Inferior parietal cortex (tissue), 1 donor: Measurements from ENCODE around the gene TBXAS1.

Experiments
- DNase-seq: peaks from one replicate; pipeline ENCODE4 v3.0.0-alpha.2; 2016; ENCODE audit errors: extremely low spot score

The TBXAS1 gene

GRCh38 chr7:139854803-139855497 lies 25.9 kb downstream of the TBXAS1 start:
- no peak for DNase-seq

- peak; percentile 44 for DNase-seq
Measured at GRCh38 chr7:139855498-139856270, 26.6 kb downstream of the TBXAS1 start.

DNA sequence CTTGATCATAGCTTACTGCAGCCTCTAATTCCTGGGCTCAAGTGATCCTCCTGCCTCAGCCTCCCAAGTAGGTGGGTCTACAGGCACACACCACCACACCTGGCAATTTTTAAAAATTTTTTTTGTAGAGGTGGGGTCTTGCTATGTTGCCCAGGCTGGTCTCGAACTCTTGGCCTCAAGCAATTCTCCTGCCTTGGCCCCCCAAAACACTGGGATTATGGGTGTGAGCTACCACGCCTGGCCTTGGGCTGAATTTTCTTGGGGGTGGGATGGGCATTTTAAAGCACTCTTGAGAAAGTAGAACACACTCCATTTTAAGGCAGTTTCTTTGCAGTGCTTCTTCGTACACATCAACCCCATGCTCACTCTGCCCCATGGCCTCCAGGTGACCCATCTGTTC lies 28.7 kb downstream of the TBXAS1 start:
- DNase-seq: no peak

DNA sequence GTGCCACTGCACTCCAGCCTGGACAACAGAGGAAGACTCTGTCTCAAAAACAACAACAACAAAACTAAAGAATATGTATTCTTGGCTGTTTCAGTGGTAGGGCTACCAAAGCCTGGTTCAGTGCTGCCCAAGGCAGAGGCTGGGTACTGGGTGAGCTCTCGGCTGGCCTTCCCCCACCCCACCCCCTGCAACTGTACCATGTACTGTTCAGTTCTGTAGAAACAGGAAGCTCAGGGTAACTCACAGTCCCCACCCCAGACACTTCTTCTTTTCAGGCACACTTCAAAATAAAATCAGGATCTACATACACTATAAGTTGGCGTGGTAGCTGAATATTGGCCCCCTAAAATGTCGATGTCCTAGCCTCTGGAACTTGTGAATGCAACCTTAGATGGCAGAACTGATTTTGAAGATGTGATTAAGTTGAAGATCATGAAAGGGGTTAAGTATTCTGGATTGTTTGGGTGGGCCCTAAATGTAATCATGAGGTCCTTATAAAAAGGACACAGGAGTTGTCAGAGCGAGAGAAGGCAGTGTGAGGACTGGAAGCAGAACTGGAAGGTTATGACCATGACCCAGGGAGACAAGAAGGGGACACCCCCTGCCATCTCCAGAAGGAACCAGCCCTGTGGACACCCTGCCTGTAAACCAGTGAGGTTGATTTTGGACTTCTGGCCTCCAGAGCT lies 31.2 kb downstream of the TBXAS1 start:
- DNase-seq: no peak

- no peak for DNase-seq
Measured at GRCh38 chr7:139861803-139862202, 32.7 kb downstream of the TBXAS1 start.

GRCh38 chr7:139866047-139866837 lies 37.2 kb downstream of the TBXAS1 start:
- DNase-seq: no peak

- DNase-seq: no peak
Measured at GRCh38 chr7:139867847-139868246, 38.8 kb downstream of the TBXAS1 start.

DNA sequence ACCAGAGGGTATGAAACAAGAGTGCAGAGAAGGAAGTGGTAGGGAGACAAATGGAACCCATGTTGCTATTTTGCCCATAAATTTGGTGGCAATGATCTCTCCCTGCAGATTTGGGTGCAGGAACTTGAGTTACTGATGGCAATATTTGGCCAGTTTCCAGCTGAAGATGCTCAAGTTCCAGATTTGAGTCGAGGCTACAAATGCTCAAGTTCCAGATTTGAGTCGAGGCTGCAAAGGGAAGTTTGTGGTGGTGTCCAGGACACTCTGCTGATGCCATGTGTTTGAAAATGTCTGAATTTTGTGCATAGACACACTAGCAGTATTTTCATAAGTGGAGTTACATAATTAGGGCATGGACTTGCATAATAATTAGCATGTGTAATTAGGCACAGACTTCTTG lies 40.8 kb downstream of the TBXAS1 start:
- DNase-seq: no peak

GRCh38 chr7:139870380-139870779 lies 41.3 kb downstream of the TBXAS1 start:
- no peak for DNase-seq

DNA sequence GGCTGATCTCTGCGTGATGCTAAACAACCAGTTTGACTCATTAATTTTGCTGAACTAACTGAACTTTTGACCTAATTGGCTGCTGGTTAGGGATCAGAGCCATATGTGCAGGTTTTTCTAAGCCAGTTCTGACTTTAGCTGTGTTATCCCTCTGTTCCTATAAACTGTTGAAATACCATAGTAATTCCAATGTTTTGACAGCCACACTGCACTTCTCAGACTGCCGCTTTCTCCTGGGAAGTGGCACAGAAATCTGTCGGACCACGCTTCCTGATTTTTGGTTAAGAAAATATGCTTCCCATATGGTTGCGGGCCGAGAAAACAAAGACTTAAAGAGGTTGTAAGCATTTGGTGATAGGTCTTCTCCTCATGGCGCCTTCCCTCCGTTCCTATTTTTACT lies 42.3 kb downstream of the TBXAS1 start:
- DNase-seq: no peak

- DNase-seq: no peak
Measured at GRCh38 chr7:139871820-139872219, 42.8 kb downstream of the TBXAS1 start.

DNA sequence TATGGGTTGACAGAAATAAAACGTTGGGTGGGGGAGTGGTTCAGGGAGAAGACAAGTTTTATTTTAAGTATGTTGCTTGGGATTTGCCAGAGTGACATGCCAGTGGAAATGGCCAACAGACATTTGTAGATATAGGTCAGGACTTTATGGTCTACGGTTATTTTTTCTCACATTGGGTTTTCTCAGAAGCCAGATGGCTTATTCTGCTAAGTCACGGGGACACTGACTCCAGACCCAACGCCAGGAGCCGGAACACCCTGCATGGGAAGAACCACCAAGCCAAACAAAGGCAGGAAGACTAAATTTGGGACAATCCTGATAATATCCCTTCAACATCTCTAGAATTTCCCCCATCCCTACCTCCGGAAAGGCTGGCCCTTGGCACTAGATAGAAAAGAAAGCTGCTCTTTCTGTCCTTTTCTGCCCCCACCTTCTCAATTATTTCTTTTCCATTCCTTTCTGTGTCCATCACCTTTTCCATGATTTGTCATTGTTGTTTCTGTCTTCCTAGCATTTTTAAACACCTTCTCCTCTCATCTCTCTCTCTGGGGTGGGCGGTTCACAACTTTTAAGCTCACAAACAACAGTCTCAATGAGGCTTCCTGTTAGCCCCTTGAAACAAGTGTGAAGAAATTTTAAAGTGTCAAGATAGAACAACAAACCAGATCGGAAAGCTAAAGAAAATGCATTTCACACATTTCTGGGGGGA lies 44.7 kb downstream of the TBXAS1 start:
- no peak for DNase-seq

GRCh38 chr7:139874302-139874629 lies 45.2 kb downstream of the TBXAS1 start:
- no peak for DNase-seq

- no peak for DNase-seq
Measured at GRCh38 chr7:139875821-139876241, 46.8 kb downstream of the TBXAS1 start.

DNA sequence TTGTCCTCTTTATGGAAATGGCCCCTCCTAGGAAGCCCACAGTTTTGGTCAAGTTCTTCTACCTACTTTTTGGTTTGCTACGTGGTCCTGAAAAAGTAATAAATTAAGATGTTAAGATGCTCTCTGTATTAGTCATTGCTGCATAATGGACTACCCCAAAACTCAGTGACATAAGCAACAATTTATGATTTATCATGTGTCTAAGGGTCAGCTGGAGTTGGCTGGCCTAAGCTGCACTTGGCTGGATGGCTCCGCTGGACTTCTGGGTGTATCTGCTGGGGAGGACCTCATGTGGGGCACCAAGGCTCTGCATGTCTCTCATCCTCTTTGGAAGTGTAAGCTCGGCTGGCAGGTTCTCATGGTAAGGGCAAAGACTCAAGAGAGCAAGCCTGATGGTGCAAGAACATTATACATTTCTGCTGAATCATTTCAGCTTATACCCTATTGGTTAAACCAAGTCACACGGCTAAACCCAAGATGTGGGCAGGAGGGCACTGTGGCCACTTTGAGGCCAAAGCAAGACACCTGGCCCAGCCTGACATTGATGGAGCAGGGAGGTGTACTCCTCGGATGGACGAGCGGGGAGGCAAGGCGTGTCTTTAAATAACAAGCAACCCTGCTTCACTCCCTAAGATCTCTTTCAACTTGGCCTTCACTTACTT lies 47.7 kb downstream of the TBXAS1 start:
- no peak for DNase-seq

DNA sequence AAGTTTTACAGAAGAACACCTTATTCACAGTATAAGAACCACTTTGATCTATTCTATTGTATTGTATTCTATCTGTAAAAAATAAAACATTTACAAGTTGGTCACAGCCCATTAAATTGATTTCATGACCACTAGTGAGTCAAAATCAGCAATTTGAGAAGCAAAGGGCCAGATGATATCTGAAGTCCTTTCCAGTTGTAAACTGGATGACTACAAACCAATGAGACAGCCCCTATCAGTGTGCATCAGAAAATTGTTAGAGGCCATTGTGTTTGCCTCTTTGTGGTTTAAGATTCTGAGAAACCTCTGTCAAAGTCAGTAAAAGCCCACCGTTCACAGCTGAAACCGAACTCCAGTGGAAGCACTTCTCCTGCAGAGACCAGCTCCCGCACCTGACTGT lies 54.8 kb downstream of the TBXAS1 start:
- DNase-seq: no peak

- no peak for DNase-seq
Measured at GRCh38 chr7:139884441-139884840, 55.4 kb downstream of the TBXAS1 start.

DNA sequence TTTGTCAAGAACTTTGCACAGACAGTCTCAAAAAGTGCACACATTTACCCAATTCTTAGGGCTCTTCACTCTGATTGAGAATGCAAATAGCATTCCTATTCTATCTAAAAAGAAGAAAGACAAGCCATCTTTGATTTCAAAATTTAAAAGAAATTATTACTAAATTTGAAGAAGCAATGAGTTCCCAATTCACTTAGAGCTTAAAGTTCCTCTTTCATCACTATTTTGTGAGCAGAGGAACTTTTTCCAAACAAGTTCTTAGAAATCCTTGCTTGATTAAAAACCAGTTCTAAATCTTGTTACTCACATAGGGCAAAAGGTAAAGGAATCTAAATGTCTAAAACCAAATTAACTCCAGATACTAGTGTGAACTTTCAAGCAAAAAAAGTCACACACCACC lies 56.4 kb downstream of the TBXAS1 start:
- DNase-seq: no peak

GRCh38 chr7:139886206-139886605 lies 57.1 kb downstream of the TBXAS1 start:
- no peak for DNase-seq

GRCh38 chr7:139886899-139887298 lies 57.8 kb downstream of the TBXAS1 start:
- no peak for DNase-seq

- no peak for DNase-seq
Measured at GRCh38 chr7:139887992-139888481, 59.0 kb downstream of the TBXAS1 start.
